Parathyroid adenoma (tissue), 2 donors: ENCODE measurements around the gene THSD4.

ENCODE experiments used
- H2AFZ ChIP-seq: fragments of 300-600 bp; sonication (generic); one replicate; pipeline ENCODE4 v1.7.0; 2017; ENCODE audit warnings: antibody characterized with exemption, mild to moderate bottlenecking
- H3K27ac ChIP-seq: fragments of 300-600 bp; sonication (generic); one replicate; pipeline ENCODE4 v1.7.0; 2017
- H3K27me3 ChIP-seq: fragments of 300-600 bp; sonication (generic); one replicate; pipeline ENCODE4 v1.7.0; 2017; ENCODE audit warnings: low read length; ENCODE audit not compliant: control insufficient read depth, insufficient read depth
- H3K36me3 ChIP-seq: fragments of 300-600 bp; sonication (generic); one replicate; pipeline ENCODE4 v1.7.0; 2017; ENCODE audit warnings: low read length; ENCODE audit not compliant: control insufficient read depth, insufficient read depth
- H3K4me1 ChIP-seq: fragments of 300-600 bp; sonication (generic); one replicate; pipeline ENCODE4 v1.7.0; 2017; ENCODE audit warnings: control low read depth
- H3K4me2 ChIP-seq: fragments of 300-600 bp; sonication (generic); one replicate; pipeline ENCODE4 v1.7.0; 2017; ENCODE audit warnings: low read length
- H3K4me3 ChIP-seq: fragments of 300-600 bp; sonication (generic); one replicate; pipeline ENCODE4 v1.7.0; 2017; ENCODE audit warnings: low read depth, low read length
- H3K79me2 ChIP-seq: fragments of 300-600 bp; sonication (generic); one replicate; pipeline ENCODE4 v1.7.0; 2017; ENCODE audit warnings: control low read depth
- H3K9ac ChIP-seq: fragments of 300-600 bp; sonication (generic); one replicate; pipeline ENCODE4 v1.7.0; 2017; ENCODE audit warnings: mild to moderate bottlenecking
- H3K9me3 ChIP-seq: fragments of 300-600 bp; sonication (generic); one replicate; pipeline ENCODE4 v1.7.0; 2017; ENCODE audit warnings: low read length; ENCODE audit not compliant: control insufficient read depth
- TF ChIP-seq, protein P1 (sequence below): fragments of 300-600 bp; sonication (generic); IDR thresholded peaks from one replicate; pipeline ENCODE4 v1.7.0; 2017; ENCODE audit warnings: antibody characterized with exemption, mild to moderate bottlenecking
- donor health status: primary hyperparathyroidism.

The THSD4 gene

DNA sequence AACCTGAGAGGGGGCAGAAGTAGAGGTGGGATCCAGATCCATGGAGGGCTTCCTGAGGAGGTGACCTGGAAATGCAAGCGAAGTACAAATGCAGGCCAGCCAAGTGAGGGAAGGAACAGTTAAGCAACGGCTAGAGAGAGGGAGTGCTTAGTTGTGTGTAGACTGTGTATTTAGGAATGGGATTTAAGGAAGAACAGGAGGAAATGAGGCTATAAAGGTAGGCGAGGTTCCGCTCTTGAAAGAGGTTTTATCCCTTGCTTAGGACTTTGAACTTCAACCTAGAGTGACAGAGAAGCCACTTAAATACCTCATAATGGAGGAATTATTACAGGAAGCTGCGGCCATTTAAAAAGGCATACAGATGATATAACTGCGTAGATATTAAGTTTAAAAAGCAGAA, 295.1 kb downstream of the THSD4 start:
- no peak overlapping the region for H3K4me3 ChIP-seq
- no peaks in the 10 kb centered on the region for H3K9me3 ChIP-seq
- no peaks in the 10 kb centered on the region for H3K4me1 ChIP-seq
- H3K27me3 ChIP-seq, result no peaks in the 10 kb centered on the region
- H3K79me2 ChIP-seq, result no peaks in the 10 kb centered on the region
- H3K36me3 ChIP-seq, result no peaks in the 10 kb centered on the region
- TF ChIP-seq, protein P1, sequence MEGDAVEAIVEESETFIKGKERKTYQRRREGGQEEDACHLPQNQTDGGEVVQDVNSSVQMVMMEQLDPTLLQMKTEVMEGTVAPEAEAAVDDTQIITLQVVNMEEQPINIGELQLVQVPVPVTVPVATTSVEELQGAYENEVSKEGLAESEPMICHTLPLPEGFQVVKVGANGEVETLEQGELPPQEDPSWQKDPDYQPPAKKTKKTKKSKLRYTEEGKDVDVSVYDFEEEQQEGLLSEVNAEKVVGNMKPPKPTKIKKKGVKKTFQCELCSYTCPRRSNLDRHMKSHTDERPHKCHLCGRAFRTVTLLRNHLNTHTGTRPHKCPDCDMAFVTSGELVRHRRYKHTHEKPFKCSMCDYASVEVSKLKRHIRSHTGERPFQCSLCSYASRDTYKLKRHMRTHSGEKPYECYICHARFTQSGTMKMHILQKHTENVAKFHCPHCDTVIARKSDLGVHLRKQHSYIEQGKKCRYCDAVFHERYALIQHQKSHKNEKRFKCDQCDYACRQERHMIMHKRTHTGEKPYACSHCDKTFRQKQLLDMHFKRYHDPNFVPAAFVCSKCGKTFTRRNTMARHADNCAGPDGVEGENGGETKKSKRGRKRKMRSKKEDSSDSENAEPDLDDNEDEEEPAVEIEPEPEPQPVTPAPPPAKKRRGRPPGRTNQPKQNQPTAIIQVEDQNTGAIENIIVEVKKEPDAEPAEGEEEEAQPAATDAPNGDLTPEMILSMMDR, result no peak
- H3K9ac ChIP-seq, result no peak overlapping the region
- H3K27ac ChIP-seq, result no peak overlapping the region
- no peak overlapping the region for H2AFZ ChIP-seq
- no peak overlapping the region for H3K4me2 ChIP-seq

DNA sequence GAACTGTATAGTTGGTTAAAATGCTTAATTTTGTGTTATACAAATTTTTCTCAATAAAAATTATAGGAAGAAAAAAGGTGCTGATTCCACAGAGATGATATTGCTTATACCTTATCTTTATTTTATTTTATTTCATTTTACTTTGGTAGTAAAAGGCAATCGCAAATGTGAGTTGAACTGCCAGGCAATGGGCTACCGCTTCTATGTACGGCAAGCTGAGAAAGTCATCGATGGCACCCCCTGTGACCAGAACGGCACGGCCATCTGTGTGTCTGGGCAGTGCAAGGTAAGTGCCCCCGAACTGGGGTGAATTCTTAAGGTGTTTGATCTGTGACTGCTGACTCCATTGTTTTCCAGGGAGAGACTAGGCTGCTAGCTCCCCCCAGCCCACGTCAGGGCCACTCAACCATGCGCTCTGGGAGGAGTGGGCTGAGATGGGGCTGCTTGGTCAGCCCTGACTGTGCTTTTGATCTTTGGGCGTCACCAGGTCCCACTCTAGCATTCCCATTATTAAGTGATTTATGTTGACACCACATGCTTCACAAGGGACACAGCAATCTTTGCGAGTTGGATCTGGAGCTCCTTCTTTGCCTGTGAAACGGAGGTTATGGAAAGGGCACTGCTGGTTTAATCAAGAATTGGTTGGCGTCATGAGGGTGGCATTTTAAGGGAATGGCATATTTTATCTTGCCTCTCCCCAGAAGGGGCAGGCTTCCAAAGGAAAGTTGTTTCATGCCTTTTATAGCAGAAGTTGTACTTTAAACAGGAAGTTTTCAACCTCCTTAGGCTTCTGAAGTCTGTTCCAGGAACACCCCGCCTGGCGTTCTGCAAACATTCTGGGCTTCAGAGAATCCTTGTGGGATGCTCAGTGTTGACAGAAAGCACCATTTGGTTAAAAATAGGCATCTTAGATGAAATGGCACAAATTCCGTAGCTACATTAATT, 296.5 kb downstream of the THSD4 start:
- Histone ChIP-seq H3K9me3 (no peaks in the 10 kb centered on the region), H2AFZ (no peak overlapping the region), H3K27ac (no peak overlapping the region), H3K9ac (no peak overlapping the region), H3K79me2 (no peaks in the 10 kb centered on the region), H3K4me3 (no peak overlapping the region), H3K4me1 (no peaks in the 10 kb centered on the region), H3K36me3 (no peaks in the 10 kb centered on the region), H3K4me2 (no peak overlapping the region), H3K27me3 (no peaks in the 10 kb centered on the region)
- TF ChIP-seq, protein P1, result no peak

DNA sequence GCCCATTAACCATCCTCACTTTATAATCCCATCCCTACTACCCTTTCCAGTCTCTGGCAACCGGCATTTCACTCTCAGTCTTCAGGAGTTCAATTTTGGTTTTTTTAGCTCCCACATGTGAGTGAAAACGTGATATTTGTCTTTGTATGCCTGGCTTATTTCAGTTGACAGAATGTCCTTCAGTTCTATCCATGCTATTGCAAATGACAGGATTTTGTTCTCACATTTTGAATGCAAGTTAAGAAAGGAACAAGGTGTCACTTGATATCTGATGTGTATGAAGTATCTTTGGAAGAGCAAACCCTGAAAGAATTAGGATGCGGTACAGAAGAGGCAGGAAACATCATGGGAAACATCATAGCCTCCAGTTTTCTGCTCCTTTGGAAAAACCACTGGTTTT, 298.1 kb downstream of the THSD4 start:
- no peak overlapping the region for H3K27ac ChIP-seq
- H3K4me1 ChIP-seq, result no peaks in the 10 kb centered on the region

DNA sequence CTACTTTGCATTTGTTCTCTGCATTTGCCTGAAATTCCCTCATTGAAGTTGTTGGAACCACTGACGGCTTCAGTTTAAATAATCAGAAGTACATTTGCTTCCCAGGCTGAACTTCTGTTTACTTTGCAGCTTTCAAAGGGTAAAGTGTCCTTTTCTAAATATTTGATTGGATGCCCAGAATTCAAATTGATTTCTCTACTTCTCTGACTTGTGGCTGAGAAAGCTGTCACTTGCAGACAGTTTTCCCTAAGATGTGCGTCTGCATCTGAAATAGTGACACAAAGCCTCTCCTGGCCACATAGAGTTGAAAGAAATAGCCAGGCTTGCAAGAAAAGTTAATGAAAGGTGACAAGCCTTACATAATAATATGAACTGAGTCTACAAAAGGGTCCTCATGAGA, 299.6 kb downstream of the THSD4 start:
- H3K9ac ChIP-seq, result no peak overlapping the region
- TF ChIP-seq, protein P1, result no peak
- H3K27ac ChIP-seq, result no peak overlapping the region
- H3K27me3 ChIP-seq, result no peaks in the 10 kb centered on the region
- H3K36me3 ChIP-seq, result no peaks in the 10 kb centered on the region
- no peak overlapping the region for H3K4me2 ChIP-seq
- no peaks in the 10 kb centered on the region for H3K4me1 ChIP-seq
- H3K9me3 ChIP-seq, result no peaks in the 10 kb centered on the region
- H3K79me2 ChIP-seq, result no peaks in the 10 kb centered on the region
- H3K4me3 ChIP-seq, result no peak overlapping the region
- H2AFZ ChIP-seq, result no peak overlapping the region

More for the DNA sequence above, 298.1 kb downstream of the THSD4 start:
- H3K9ac ChIP-seq, result no peak overlapping the region
- H3K9me3 ChIP-seq, result no peaks in the 10 kb centered on the region
- no peaks in the 10 kb centered on the region for H3K27me3 ChIP-seq
- no peak overlapping the region for H3K4me3 ChIP-seq
- H3K36me3 ChIP-seq, result no peaks in the 10 kb centered on the region
- H3K79me2 ChIP-seq, result no peaks in the 10 kb centered on the region
- TF ChIP-seq, protein P1, result no peak
- H3K4me2 ChIP-seq, result no peak overlapping the region
- no peak overlapping the region for H2AFZ ChIP-seq
